ENCODE results near the gene DIDO1.

The DIDO1 gene

DNA sequence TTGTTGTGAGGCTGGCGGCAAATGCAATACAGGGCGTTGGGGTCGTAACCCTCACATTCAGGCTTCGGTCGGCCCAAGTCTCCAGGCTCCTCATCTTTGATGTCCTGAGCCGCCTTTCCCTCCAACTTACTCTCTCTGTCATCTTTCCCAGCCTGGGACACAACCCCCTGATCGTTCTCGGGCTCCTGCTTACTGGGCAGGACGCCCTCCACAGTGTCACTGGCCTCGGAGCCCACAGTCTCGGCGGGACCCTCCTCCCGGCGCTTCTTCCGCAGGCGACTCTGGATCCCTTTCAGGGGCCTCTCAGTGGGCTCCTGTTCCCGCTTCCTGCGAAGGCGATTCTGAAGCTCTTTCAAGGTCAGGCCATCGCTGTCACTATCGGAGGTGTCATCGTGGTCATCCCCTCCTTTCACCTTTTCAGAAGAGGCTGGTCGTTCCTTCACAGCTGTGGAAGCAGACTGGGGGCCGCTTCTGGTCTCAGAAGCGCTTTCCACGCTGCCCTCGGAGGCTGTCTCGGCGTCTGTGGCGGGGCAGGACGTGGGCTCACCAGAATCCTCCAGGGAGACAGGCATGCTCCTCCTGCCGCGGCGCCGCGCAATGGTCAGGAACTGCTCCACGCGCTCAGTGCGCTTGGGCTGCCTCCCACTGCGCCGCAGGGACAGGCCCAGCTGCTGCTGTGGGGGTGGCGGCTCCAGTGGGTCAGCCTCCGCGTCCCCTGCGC lies 15.4 kb downstream of the DIDO1 start:
- DNase-seq (ENCODE audit: low read depth, low spot score), result no peak

GRCh38 chr20:62910217-62910766 lies 16.0 kb downstream of the DIDO1 start:
- DNase-seq (ENCODE audit: low read depth, low spot score), result no peak

- DNase-seq (ENCODE audit: low read depth, low spot score), result no peak
These were observed 17.1 kb downstream of the DIDO1 start for GRCh38 chr20:62908971-62909791.

DNA sequence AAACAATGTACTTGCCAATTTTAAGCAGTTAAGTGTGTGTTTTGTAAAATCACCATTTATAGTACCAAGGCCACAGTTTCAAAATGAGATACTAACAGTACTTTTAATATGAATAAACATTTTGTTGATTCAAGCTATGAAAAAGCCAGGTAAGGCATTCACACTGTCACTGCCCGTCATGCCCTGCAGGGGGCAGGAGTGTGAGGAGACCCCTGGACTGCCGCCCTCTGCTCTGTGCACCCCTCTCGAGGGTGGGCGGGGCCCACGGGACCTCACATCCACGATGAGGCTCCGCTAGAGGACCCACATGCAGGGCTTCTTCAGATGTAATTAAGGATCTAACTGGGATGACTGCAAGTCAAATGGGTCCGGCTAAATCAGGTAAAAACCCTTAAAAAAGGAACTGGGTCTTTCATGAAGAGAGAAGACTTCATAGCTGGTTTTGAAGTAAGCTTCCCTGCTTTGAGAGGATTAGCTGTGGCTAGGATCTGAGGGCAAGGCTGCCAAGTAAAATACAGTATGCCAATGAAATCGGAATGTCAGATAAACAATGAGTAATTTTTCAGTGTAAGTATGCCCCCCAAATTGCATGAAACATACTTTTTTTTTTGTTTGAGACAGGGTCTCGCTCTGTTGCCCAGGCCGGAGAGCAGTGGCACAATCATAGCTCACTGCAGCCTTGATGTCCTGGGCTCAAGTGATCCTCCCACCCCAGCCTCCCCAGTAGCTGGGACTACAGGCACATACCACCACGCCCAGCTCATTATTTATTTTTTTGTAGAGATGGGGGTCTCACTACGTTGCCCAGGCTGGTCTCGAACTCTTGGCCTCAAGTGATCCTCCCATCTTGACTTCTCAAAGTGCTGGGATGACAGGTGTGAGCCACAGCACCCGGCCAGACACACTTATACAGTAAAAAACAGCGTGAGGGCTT lies 18.7 kb downstream of the DIDO1 start:
- DNase-seq (ENCODE audit: low read depth, low spot score), result no peak

GRCh38 chr20:62906647-62907375 lies 19.5 kb downstream of the DIDO1 start:
- no peak for DNase-seq (ENCODE audit: low read depth, low spot score)

- no peak for DNase-seq (ENCODE audit: low read depth, low spot score)
These were observed 20.1 kb downstream of the DIDO1 start for GRCh38 chr20:62906209-62906608.

DNA sequence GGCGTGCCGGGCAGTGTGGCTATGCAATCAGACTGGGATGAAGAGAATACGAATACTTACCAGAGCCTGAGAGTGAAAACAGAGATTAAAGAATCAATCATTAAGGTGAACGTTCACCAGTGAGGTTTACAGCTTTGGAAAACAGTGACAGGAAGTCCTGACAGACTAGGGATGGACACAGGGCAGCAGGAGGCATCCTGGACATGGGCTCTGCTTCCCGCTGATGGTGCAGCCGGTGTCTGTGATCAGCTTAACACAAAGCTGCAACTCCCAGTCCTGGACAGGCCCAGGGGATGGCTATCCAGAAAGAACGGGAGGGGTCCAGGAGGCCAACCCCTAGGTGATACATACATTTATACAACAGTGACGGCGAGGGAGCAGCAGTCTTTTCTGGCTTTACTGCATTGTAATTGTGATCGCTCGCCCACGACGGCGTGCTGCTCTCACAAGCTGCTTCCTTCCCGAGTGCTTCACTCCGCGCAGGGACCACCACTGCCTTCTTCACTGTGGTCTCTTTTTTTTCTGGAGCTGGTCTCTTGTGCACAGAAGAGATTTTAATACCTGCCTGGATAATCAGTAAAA lies 20.7 kb downstream of the DIDO1 start:
- no peak for DNase-seq (ENCODE audit: low read depth, low spot score)

GRCh38 chr20:62902926-62903615 lies 23.2 kb downstream of the DIDO1 start:
- no peak for DNase-seq (ENCODE audit: low read depth, low spot score)

- no peak for DNase-seq (ENCODE audit: low read depth, low spot score)
These were observed 24.4 kb downstream of the DIDO1 start for GRCh38 chr20:62901891-62902290.

- peak; percentile 60 for DNase-seq (ENCODE audit: low read depth, low spot score)
These were observed 25.4 kb downstream of the DIDO1 start for GRCh38 chr20:62900692-62901584.

- DNase-seq (ENCODE audit: low read depth, low spot score), result peak; percentile 90
These were observed 26.1 kb downstream of the DIDO1 start for GRCh38 chr20:62900052-62900691.

- no peak for DNase-seq (ENCODE audit: low read depth, low spot score)
These were observed 26.7 kb downstream of the DIDO1 start for GRCh38 chr20:62899633-62900051.

DNA sequence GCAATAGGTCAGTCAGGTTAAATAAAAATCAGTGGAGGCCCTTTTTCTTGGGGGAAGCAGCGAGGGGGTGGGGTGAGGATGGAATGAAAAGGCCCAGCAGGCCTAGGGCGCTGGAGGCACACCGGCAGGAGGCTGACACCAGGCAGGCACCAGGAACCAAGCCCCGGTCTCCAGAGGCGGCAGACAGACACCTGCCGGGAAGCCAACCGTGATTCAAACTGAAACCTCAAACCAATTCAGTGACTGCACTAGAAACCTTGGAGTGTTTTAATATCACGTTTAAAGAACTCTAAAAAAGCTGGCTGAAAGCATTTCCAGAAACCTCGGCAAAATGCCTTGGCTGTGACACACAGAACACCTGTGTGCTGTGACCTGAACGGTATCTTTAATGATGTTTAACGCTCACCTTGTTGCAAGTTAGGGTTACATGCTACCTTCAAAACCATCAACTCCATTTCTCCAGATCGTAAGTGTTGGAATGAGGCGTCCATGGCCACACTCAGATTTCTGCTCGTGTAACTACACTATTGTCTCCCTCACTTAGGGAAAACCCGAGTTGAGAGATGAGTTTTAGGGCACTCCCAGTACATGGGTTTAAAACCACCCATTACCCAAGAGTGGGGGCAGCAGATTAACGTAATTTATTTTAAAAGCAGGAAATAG lies 27.2 kb downstream of the DIDO1 start:
- no peak for DNase-seq (ENCODE audit: low read depth, low spot score)

GRCh38 chr20:62898093-62898964 lies 28.0 kb downstream of the DIDO1 start:
- DNase-seq (ENCODE audit: low read depth, low spot score), result no peak

DNA sequence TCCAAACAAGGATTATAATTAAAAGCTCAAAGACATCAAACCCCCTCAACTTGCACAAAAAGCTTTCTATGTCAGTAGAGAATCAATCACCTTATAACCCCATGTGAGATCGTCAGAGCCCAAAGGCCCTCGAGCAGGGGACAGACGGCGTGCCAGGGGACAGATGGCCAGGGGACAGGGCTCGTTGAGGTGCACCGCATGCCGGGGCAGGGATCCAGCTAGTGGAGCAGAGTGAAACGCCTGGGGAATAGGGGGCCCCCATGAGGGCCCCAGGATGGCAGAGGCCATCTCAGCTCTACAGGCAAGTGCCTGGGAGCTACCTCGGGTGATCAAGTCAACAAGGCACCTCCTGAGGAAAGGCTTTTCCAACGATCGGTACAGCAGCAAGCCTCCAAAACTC lies 28.6 kb downstream of the DIDO1 start:
- DNase-seq (ENCODE audit: low read depth, low spot score), result no peak

GRCh38 chr20:62896526-62896925 lies 29.8 kb downstream of the DIDO1 start:
- DNase-seq (ENCODE audit: low read depth, low spot score), result no peak

DNA sequence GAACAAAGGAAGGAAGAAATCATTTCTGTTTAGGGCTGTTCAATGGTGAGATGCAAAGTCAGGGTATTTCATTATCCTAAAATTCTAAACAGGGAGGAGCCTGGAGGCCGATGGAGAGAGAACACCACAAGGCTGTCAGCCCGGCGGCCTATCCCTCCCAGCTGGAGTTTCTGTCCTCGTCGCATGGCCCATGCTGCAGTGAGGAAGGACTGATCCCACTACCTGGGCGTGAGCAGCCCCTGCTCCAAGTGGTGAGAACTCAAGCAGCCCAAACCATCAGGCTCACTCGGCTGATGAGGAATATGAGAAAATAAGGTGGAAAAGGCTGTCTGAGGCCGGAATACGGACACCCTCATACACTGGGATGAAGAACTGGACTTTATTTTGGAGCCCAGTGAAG lies 30.8 kb downstream of the DIDO1 start:
- DNase-seq (ENCODE audit: low read depth, low spot score), result no peak

Data from ELF-1 (cell line).